SKM-1 (cell line): ENCODE data around the gene CIAPIN1.

ENCODE experiments used
- DNase-seq: peaks from one replicate; lab custom pipeline; 2025; ENCODE audit not compliant: unreplicated experiment; lab: John Stamatoyannopoulos, UW

The CIAPIN1 gene

GRCh38 chr16:57384248-57385070 lies 62.7 kb downstream of the CIAPIN1 start:
- DNase-seq = peak; percentile 56

- no peak for DNase-seq
These were observed 63.6 kb downstream of the CIAPIN1 start for GRCh38 chr16:57383276-57384247.

GRCh38 chr16:57382535-57383275 lies 64.5 kb downstream of the CIAPIN1 start:
- no peak for DNase-seq

GRCh38 chr16:57381791-57382534 lies 65.2 kb downstream of the CIAPIN1 start:
- no peak for DNase-seq

- DNase-seq = no peak
These were observed 66.3 kb downstream of the CIAPIN1 start for GRCh38 chr16:57380671-57381462.

GRCh38 chr16:57379579-57379978 lies 67.6 kb downstream of the CIAPIN1 start:
- no peak for DNase-seq
